ENCODE data around the gene SRM.

DNA sequence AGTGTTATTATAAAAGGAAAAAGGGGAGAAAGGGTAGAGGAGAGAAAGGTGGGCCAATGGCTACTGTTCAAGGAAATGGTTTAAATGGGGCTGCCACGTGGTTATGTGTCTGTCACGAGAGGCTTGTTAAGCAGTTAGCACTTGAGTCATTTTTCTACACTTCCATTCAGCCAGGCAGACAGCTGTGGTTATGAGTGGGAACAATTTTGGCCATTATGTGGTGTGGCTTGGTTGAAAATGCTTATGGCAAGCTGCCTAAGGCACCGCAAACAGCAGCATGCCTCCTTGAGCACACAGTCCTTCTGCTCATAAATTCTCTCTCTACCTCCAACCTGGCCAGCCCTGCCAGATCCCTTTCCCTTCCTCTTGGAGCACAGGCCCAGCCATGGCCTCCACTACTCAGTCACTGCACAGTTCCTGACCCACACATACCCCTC lies 3.2 kb upstream of the SRM start:
- TF ChIP-seq, protein P1, sequence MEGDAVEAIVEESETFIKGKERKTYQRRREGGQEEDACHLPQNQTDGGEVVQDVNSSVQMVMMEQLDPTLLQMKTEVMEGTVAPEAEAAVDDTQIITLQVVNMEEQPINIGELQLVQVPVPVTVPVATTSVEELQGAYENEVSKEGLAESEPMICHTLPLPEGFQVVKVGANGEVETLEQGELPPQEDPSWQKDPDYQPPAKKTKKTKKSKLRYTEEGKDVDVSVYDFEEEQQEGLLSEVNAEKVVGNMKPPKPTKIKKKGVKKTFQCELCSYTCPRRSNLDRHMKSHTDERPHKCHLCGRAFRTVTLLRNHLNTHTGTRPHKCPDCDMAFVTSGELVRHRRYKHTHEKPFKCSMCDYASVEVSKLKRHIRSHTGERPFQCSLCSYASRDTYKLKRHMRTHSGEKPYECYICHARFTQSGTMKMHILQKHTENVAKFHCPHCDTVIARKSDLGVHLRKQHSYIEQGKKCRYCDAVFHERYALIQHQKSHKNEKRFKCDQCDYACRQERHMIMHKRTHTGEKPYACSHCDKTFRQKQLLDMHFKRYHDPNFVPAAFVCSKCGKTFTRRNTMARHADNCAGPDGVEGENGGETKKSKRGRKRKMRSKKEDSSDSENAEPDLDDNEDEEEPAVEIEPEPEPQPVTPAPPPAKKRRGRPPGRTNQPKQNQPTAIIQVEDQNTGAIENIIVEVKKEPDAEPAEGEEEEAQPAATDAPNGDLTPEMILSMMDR (tag by site-specific recombination; IDR thresholded peaks at IDR 0.05), result no peak
- TF ChIP-seq ZXDB (tag by site-specific recombination; IDR thresholded peaks at IDR 0.05) (no peak; the same call in 1 of the 2 replicates), ZNF16 (tag by site-specific recombination; IDR thresholded peaks at IDR 0.05; ENCODE audit: low read depth) (no peak)

Data from HEK293 (cell line).